Smooth muscle cell (in vitro differentiated cells): ENCODE results near the gene DUS1L. TPM values are rescaled to one million over a fixed set of nuclear protein-coding genes. Genes with fewer than 3 reads are reported as not detected.

Source experiments
- DNase-seq: peaks from one replicate; lab custom pipeline; 2025; ENCODE audit not compliant: unreplicated experiment; lab: John Stamatoyannopoulos, UW
- H2AFZ ChIP-seq: fragments of 200-600 bp; sonication (generic); 2 replicates; pipeline ENCODE4 v1.6.0; 2016; ENCODE audit warnings: antibody characterized with exemption, low read depth, mild to moderate bottlenecking
- H3F3A ChIP-seq: fragments of 200-600 bp; sonication (generic); 2 replicates; pipeline ENCODE4 v1.6.0; 2017; ENCODE audit warnings: antibody characterized with exemption, low read depth
- H3K27ac ChIP-seq: fragments of 200-600 bp; sonication (generic); 2 replicates; pipeline ENCODE4 v1.5.1; 2016; ENCODE audit warnings: low read depth, mild to moderate bottlenecking
- H3K27me3 ChIP-seq: fragments of 200-600 bp; sonication (generic); 2 replicates; pipeline ENCODE4 v1.6.1; 2016; ENCODE audit warnings: low read depth, mild to moderate bottlenecking
- H3K36me3 ChIP-seq: fragments of 200-600 bp; sonication (generic); 2 replicates; pipeline ENCODE4 v1.5.1; 2016; ENCODE audit warnings: low read depth
- H3K4me1 ChIP-seq: fragments of 200-600 bp; sonication (generic); 2 replicates; pipeline ENCODE4 v1.5.1; 2016; ENCODE audit warnings: low read depth
- H3K4me2 ChIP-seq: fragments of 200-600 bp; sonication (generic); 2 replicates; pipeline ENCODE4 v1.6.0; 2016; ENCODE audit warnings: mild to moderate bottlenecking
- H3K4me3 ChIP-seq: fragments of 200-600 bp; sonication (generic); 2 replicates; pipeline ENCODE4 v1.5.1; 2016; ENCODE audit warnings: mild to moderate bottlenecking
- H3K79me2 ChIP-seq: fragments of 200-600 bp; sonication (generic); 2 replicates; pipeline ENCODE4 v1.6.0; 2016; ENCODE audit warnings: low read depth, mild to moderate bottlenecking
- H3K9ac ChIP-seq: fragments of 200-600 bp; sonication (generic); 2 replicates; pipeline ENCODE4 v1.6.0; 2016; ENCODE audit warnings: low read depth
- H3K9me3 ChIP-seq: fragments of 200-600 bp; sonication (generic); replicated peaks from 2 replicates; pipeline ENCODE4 v1.5.1; 2016; ENCODE audit warnings: low read depth
- H4K20me1 ChIP-seq: fragments of 200-600 bp; sonication (generic); 2 replicates; pipeline ENCODE4 v1.6.0; 2016; ENCODE audit warnings: low read depth
- WGBS: methylation state at CpG from one replicate; pipeline ENCODE4 v1.1.7; 2016; ENCODE audit warnings: low lambda C conversion rate; 5-methylcytosine and 5-hydroxymethylcytosine counted together
- polyA plus RNA-seq: library from polyadenylated mRNA; unstranded; fragments of >200 nt; fragmentation: Nextera tagmentation; extraction: Ambion mirVana; gene quantifications from 2 replicates; pipeline ENCODE4 v1.2.1, GENCODE V29; 2016
- total RNA-seq: library from RNA; depleted of rRNA; stranded (reverse); fragments of >200 nt; gene quantifications from 2 replicates; pipeline ENCODE4 v1.2.3, GENCODE V29; 2014
- TF ChIP-seq, protein P1 (sequence below): fragments of 200-600 bp; sonication (generic); IDR thresholded peaks from 2 replicates; pipeline ENCODE4 v1.5.1; 2017; ENCODE audit warnings: borderline replicate concordance, mild to moderate bottlenecking, antibody characterized with exemption; ENCODE audit not compliant: insufficient read depth, poor library complexity, severe bottlenecking

Gene DUS1L
- total and polyA plus RNA-seq, 2 experiments from 2014 or later = 49.4 to 125 TPM

DNA sequence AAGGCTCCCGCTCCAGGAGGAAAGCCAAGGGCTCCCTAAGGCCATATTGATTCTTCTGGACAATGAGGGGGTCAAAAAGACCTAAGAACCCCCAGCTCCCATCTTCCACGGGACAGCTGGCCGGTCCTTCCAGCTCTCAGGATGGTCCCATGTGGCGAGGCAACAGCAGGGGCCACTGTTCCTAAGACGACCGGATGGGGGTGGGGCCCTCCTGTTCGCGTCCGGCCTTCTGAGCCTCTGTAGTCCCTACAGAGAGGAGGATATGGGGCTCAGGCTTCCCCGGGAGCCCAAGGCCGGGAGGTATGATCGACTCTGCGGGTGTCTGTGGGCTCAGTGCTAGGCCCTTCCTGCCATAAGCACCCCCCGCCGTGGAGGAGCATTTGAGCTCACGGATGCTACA, 22.1 kb downstream of the DUS1L start:
- no peak overlapping the region for H3K4me2 ChIP-seq
- H3K4me3 ChIP-seq = no peak overlapping the region
- WGBS = 76% methylated on average over 16 of the region's 16 CpGs
- no peaks in the 10 kb centered on the region for H3K27me3 ChIP-seq
- no peaks in the 10 kb centered on the region for H4K20me1 ChIP-seq
- no peak overlapping the region for H3K27ac ChIP-seq
- no peaks in the 10 kb centered on the region for H3K9me3 ChIP-seq
- no peak overlapping the region for H3K9ac ChIP-seq
- TF ChIP-seq, protein P1, sequence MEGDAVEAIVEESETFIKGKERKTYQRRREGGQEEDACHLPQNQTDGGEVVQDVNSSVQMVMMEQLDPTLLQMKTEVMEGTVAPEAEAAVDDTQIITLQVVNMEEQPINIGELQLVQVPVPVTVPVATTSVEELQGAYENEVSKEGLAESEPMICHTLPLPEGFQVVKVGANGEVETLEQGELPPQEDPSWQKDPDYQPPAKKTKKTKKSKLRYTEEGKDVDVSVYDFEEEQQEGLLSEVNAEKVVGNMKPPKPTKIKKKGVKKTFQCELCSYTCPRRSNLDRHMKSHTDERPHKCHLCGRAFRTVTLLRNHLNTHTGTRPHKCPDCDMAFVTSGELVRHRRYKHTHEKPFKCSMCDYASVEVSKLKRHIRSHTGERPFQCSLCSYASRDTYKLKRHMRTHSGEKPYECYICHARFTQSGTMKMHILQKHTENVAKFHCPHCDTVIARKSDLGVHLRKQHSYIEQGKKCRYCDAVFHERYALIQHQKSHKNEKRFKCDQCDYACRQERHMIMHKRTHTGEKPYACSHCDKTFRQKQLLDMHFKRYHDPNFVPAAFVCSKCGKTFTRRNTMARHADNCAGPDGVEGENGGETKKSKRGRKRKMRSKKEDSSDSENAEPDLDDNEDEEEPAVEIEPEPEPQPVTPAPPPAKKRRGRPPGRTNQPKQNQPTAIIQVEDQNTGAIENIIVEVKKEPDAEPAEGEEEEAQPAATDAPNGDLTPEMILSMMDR = no peak
- no peaks in the 10 kb centered on the region for H3F3A ChIP-seq
- no peaks in the 10 kb centered on the region for H3K4me1 ChIP-seq
- no peaks in the 10 kb centered on the region for H3K36me3 ChIP-seq
- no peaks in the 10 kb centered on the region for H3K79me2 ChIP-seq
- no peak for DNase-seq
- no peak overlapping the region for H2AFZ ChIP-seq

DNA sequence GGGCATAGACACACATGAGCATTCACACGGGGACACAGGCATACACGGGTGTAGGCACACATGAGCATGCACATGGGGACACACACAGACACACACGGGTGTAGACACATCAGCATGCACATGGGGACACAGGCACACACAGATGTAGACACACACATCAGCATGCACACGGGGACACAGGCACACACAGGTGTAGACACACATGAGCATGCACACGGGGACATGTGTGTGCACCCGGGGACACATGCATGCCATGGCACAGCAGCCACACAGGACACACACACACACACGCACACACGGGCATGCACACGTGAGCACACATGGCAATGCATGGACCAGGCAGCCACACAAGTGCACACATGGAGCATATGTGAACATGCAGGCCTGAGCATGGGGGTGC, 23.0 kb downstream of the DUS1L start:
- 93% methylated on average over 9 of the region's 9 CpGs for WGBS
- no peak for DNase-seq
- TF ChIP-seq, protein P1 = no peak

DNA sequence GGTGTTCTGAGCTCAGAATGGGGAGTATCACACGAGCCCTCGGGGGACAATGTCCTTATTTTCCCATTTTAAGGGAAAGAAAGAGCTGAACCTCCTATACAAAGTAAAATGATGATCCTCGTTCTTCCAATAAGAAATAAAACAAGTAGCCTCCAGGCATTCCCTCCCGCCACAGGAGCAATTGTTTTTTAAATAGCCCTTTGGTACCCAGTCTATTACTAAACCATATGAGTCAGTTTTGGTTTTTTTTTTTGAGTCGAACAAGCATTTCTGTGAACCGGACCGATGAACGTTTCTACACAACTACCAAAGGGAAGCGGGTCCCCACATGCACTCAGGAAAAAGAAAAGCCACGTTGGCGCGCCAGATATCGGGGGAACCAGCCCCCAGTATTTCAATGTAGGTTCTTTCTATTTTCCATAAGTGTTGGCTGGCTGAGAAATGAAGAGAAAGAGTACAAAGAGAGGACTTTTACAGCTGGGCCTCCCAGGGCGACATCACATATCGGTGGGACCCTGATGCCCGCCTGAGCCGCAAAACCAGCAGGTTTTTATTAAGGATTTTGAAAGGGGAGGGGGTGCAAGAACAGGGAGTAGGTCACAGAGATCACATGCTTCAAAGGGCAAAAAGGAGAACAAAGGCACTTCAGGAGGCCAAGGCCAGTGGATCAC, 24.3 kb downstream of the DUS1L start:
- no peak for DNase-seq
- Histone ChIP-seq H3K4me3 (no peak overlapping the region), H3K4me1 (peaks cover 6% of the 10 kb centered on the region), H2AFZ (no peak overlapping the region), H3K27me3 (no peaks in the 10 kb centered on the region), H3K9me3 (no peaks in the 10 kb centered on the region), H3K4me2 (no peak overlapping the region), H3F3A (no peaks in the 10 kb centered on the region), H4K20me1 (no peaks in the 10 kb centered on the region), H3K79me2 (no peaks in the 10 kb centered on the region), H3K36me3 (no peaks in the 10 kb centered on the region), H3K27ac (no peak overlapping the region), H3K9ac (no peak overlapping the region)
- 85% methylated on average over 17 of the region's 17 CpGs for WGBS
- TF ChIP-seq, protein P1 = no peak

More for the DNA sequence above, 23.0 kb downstream of the DUS1L start:
- H3K36me3 ChIP-seq = no peaks in the 10 kb centered on the region
- no peak overlapping the region for H3K27ac ChIP-seq
- H3K9me3 ChIP-seq = no peaks in the 10 kb centered on the region
- no peaks in the 10 kb centered on the region for H3F3A ChIP-seq
- no peaks in the 10 kb centered on the region for H3K4me1 ChIP-seq
- no peak overlapping the region for H3K4me2 ChIP-seq
- H2AFZ ChIP-seq = no peak overlapping the region
- H3K27me3 ChIP-seq = no peaks in the 10 kb centered on the region
- H3K9ac ChIP-seq = no peak overlapping the region
- no peaks in the 10 kb centered on the region for H3K79me2 ChIP-seq
- no peak overlapping the region for H3K4me3 ChIP-seq
- H4K20me1 ChIP-seq = no peaks in the 10 kb centered on the region
